Tibial artery (tissue), 4 donors: Measurements from ENCODE around the gene AFF3.

Experiments used
- DNase-seq, 2 donors: peaks; one replicate each; pipeline ENCODE4 v3.0.0-alpha.2; 2019
- H3K27ac ChIP-seq, 2 donors: fragments of 200-600 bp; sonication (generic) in 1 of 2; 1 replicate in 1 of 2; 2 replicates in 1 of 2; pipeline ENCODE4 v1.5.1; 2018 to 2019; ENCODE audit warnings: mild to moderate bottlenecking in 1 of 2
- H3K27me3 ChIP-seq, 2 donors: fragments of 200-600 bp; sonication (generic) in 1 of 2; one replicate each; pipeline versions ENCODE4 v1.5.1 to v1.6.0; 2016 to 2019
- H3K36me3 ChIP-seq, 3 donors: fragments of 200-600 bp; sonication (generic) in 2 of 3; one replicate each; pipeline ENCODE4 v1.5.1; 2016 to 2019; ENCODE audit warnings: mild to moderate bottlenecking in 2 of 3
- H3K4me1 ChIP-seq, 4 donors: fragments of 200-600 bp; sonication (generic) in 2 of 4; 1 replicate in 3 of 4; 2 replicates in 1 of 4; pipeline ENCODE4 v1.5.1; 2016 to 2019
- H3K4me3 ChIP-seq, 2 donors: fragments of 200-600 bp; sonication (generic) in 1 of 2; 1 replicate in 1 of 2; 2 replicates in 1 of 2; pipeline ENCODE4 v1.5.1; 2018 to 2019; ENCODE audit warnings: mild to moderate bottlenecking in 2 of 2
- H3K9me3 ChIP-seq, 3 donors: fragments of 200-600 bp; sonication (generic) in 1 of 3; one replicate each; pipeline ENCODE4 v1.5.1; 2016 to 2019
- intact Hi-C: fragments of 100-400 bp; cut with DNase I; formaldehyde crosslinking; loops from one replicate; pipeline ENCODE4 v1.15.0; 2023; ENCODE audit warnings: low total_unique reads
- TF ChIP-seq, protein P1 (sequence below), 2 experiments: fragments of 200-600 bp in 1 of 2; fragments of 450-650 bp in 1 of 2; IDR thresholded peaks; one replicate each; pipeline ENCODE4 v1.5.1; 2017 to 2019; ENCODE audit warnings: antibody characterized with exemption in 2 of 2, mild to moderate bottlenecking in 1 of 2, moderate library complexity in 1 of 2

AFF3 gene

DNA sequence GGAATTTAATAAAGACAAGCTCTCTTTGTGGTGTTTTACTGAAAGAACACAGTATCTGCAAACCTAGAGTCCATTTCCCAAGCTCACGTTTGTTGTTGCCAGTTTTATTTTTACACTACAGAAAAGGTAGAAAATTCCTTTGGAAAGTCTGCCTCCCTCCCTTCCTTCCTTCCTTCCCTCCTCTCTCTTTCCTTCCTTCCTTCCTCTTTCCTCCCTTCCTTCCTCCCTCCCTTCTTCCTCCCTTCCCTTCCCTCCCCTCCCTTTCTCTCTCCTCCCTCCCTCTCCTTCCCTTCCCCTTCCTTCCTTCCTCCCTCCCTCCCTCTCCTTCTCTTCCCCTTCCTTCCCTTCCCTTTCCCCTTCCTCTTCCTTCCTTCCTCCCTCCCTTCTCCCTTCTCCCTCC, 516.2 kb downstream of the AFF3 start:
- intact Hi-C loops: no loop called here
- no peak overlapping the region for H3K27ac ChIP-seq

DNA sequence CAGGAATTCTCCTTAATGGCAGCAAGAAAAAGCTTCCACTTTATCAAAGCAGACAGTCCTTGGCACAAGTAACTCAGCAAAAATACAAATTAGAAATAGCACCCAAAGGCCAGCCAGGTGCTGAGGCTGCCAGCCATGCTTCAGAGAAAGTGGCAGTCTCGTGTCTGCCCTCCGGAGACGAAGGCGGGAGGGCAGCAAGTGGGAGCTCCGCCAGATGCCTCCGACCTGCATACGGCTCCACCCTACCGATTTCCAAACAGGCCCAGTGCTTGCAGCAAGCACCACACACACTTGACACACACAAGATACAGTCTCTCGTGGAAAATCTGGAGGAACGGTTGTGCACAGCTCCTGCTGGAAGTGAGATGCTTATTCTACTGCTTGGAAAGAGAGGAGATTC, 517.7 kb downstream of the AFF3 start:
- H3K27me3 ChIP-seq: no peaks in the 10 kb centered on the region
- no peak overlapping the region for H3K4me3 ChIP-seq
- TF ChIP-seq, protein P1, sequence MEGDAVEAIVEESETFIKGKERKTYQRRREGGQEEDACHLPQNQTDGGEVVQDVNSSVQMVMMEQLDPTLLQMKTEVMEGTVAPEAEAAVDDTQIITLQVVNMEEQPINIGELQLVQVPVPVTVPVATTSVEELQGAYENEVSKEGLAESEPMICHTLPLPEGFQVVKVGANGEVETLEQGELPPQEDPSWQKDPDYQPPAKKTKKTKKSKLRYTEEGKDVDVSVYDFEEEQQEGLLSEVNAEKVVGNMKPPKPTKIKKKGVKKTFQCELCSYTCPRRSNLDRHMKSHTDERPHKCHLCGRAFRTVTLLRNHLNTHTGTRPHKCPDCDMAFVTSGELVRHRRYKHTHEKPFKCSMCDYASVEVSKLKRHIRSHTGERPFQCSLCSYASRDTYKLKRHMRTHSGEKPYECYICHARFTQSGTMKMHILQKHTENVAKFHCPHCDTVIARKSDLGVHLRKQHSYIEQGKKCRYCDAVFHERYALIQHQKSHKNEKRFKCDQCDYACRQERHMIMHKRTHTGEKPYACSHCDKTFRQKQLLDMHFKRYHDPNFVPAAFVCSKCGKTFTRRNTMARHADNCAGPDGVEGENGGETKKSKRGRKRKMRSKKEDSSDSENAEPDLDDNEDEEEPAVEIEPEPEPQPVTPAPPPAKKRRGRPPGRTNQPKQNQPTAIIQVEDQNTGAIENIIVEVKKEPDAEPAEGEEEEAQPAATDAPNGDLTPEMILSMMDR (IDR thresholded peaks at IDR 0.05): no peak
- no peaks in the 10 kb centered on the region for H3K9me3 ChIP-seq
- intact Hi-C loops: no loop called here
- H3K4me1 ChIP-seq: peaks cover 0 to 31% (median 12%) of the 10 kb centered on the region in 4 donors
- no peak for DNase-seq
- no peaks in the 10 kb centered on the region for H3K36me3 ChIP-seq
- no peak overlapping the region for H3K27ac ChIP-seq

More for the DNA sequence above, 516.2 kb downstream of the AFF3 start:
- peaks cover 0 to 31% (median 12%) of the 10 kb centered on the region in 4 donors for H3K4me1 ChIP-seq
- no peaks in the 10 kb centered on the region for H3K36me3 ChIP-seq
- no peaks in the 10 kb centered on the region for H3K9me3 ChIP-seq
- no peaks in the 10 kb centered on the region for H3K27me3 ChIP-seq
- no peak for DNase-seq
- H3K4me3 ChIP-seq: no peak overlapping the region
- TF ChIP-seq, protein P1 (IDR thresholded peaks at IDR 0.05): no peak

DNA sequence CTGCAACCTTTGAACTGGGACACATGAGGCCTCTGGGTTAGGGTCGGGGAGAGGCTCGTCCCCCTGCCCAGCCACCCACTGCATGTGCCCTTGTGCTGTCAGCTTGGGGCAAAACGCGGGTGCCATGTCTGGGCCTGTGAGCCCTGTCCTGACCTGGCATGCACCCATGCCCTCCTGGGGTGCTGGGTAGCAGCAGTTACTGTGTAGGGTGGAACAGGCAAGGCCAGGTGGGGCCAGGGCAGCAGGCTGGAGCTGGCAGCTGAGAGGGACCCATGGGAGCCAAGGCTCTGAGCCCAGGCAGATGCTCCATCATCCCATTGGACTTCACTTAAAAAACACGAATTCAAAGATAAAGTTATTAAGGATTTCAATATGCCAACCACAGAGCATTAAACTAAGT, 518.8 kb downstream of the AFF3 start:
- no peaks in the 10 kb centered on the region for H3K9me3 ChIP-seq
- H3K27me3 ChIP-seq: no peaks in the 10 kb centered on the region
- H3K4me1 ChIP-seq: peaks cover 0 to 31% (median 12%) of the 10 kb centered on the region in 4 donors
- TF ChIP-seq, protein P1 (IDR thresholded peaks at IDR 0.05): no peak
- intact Hi-C loops: no loop called here
- no peak overlapping the region for H3K27ac ChIP-seq
- H3K4me3 ChIP-seq: no peak overlapping the region
- no peak for DNase-seq
- no peaks in the 10 kb centered on the region for H3K36me3 ChIP-seq

DNA sequence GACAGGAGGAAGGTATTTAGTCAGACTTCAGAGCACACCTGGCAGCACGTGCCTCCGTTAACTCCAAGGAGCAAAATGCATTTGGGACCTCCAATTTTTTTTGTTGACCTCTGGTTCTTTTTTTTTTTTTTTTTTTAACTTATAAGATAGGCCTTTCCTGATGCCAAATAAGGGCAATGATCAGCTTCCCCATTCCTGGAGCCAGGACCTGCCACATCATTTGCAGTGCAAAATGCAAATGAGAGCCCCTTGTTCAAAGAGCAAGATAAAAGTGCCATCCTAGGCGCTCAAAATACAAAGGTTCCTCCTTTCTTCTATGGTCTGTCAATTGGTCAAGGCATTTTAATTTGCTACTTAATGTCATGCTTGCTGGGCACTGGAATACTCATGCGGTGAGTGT, 519.4 kb downstream of the AFF3 start:
- Histone ChIP-seq H3K36me3 (no peaks in the 10 kb centered on the region), H3K27me3 (no peaks in the 10 kb centered on the region), H3K9me3 (no peaks in the 10 kb centered on the region), H3K4me3 (no peak overlapping the region), H3K4me1 (peaks cover 0 to 31% (median 12%) of the 10 kb centered on the region in 4 donors), H3K27ac (no peak overlapping the region)
- TF ChIP-seq, protein P1 (IDR thresholded peaks at IDR 0.05): no peak
- no peak for DNase-seq
- intact Hi-C loops: no loop called here

DNA sequence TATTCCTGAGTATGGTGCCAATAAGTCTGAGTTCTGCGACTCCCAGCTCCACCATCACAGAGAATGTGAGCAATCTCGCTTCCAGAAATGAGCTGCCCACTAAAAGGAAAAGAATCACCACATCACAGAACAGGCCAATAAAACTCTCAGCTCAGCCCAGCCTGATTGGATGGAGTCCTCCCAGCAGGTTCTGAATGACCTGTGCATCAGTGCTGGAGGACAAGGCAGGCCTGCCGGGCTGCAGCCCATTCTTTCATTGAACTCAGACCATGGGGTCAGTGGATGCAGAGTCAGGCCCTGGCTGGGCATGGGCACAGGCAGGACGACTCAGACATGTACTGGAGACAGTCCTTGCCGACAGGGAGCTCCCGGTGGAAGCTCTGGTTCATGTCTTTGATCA, 519.9 kb downstream of the AFF3 start:
- H3K9me3 ChIP-seq: no peaks in the 10 kb centered on the region
- no peaks in the 10 kb centered on the region for H3K36me3 ChIP-seq
- H3K27ac ChIP-seq: peak overlapping the region; percentile 38 to 51
- H3K4me3 ChIP-seq: no peak overlapping the region
- H3K4me1 ChIP-seq: peaks cover 0 to 31% (median 12%) of the 10 kb centered on the region in 4 donors
- no peak for DNase-seq
- TF ChIP-seq, protein P1 (IDR thresholded peaks at IDR 0.05): no peak
- no peaks in the 10 kb centered on the region for H3K27me3 ChIP-seq
- intact Hi-C loops: no loop called here

DNA sequence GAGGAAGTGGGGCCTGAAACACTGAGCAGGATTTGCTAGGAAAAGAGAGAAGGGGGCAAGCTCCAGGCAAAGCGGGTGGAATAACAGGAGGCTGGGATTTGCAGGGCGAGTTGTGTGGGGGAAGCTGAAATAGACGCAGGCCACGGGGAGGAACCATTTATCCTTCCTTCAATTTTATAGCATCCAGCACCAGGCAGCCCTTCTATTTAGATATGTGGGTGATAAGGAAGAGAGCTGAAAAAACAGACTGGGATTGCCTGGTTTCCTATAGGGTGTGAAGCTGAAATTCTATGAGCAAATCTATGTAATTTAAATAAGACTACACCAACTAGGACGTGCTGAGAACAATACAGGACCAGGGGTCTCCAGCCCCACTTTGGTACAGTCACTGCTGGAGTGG, 520.6 kb downstream of the AFF3 start:
- no peak for DNase-seq
- H3K27me3 ChIP-seq: no peaks in the 10 kb centered on the region
- H3K4me3 ChIP-seq: no peak overlapping the region
- H3K4me1 ChIP-seq: peaks cover 0 to 31% (median 12%) of the 10 kb centered on the region in 4 donors
- TF ChIP-seq, protein P1 (IDR thresholded peaks at IDR 0.05): no peak
- no peaks in the 10 kb centered on the region for H3K36me3 ChIP-seq
- H3K27ac ChIP-seq: peak overlapping the region; percentile 38 to 51
- H3K9me3 ChIP-seq: no peaks in the 10 kb centered on the region
- intact Hi-C loops: no loop called here
